Activated CD8-positive, alpha-beta memory T cell treated with anti-CD3 and anti-CD28 coated beads for 36 hours (primary cell): ENCODE results near the gene REM2. TPM values are rescaled to one million over a fixed set of nuclear protein-coding genes. Genes with fewer than 3 reads are reported as not detected.

Experiments used
- CTCF ChIA-PET: fragments of 350-600 bp; sonication (Branson Sonifier 250); formaldehyde crosslinking; loops from one replicate; lab custom pipeline; 2021; ENCODE audit warnings: antibody characterized with exemption; lab: Charles Lee
- POLR2A ChIA-PET: fragments of 350-600 bp; sonication (Branson Sonifier 250); formaldehyde crosslinking; loops from one replicate; lab custom pipeline; 2021; ENCODE audit warnings: antibody characterized with exemption; lab: Charles Lee
- total RNA-seq, 2 experiments: library from RNA; stranded (reverse); gene quantifications; one replicate each; pipeline ENCODE4 v1.2.3, GENCODE V29; 2021

Gene REM2
- total RNA-seq, 2 experiments from 2014 or later: 0.11 TPM; not detected in 1

- ChIA-PET CTCF (interaction anchor here (1.6 to 2.6 kb wide), 2 partner anchors 10 to 12 kb away, joined by 4 to 11 read pairs; no protein-coding TSS in a partner anchor), POLR2A (no interaction called here)
Measured at GRCh38 chr14:22864979-22865378, 18.0 kb upstream of the REM2 start.

- ChIA-PET CTCF (interaction anchor here (0.7 to 1.6 kb wide), 3 partner anchors 13 to 36 kb away, joined by 3 to 4 read pairs (median 3); no protein-coding TSS in a partner anchor), POLR2A (interaction anchor here (0.5 kb wide), 1 partner anchor 1263 kb away, joined by 3 read pairs; no protein-coding TSS in a partner anchor)
Measured at GRCh38 chr14:22865424-22866405, 17.3 kb upstream of the REM2 start.

- ChIA-PET POLR2A (no interaction called here), CTCF (interaction anchor here (1.3 kb wide), 1 partner anchor 35 kb away, joined by 3 read pairs; no protein-coding TSS in a partner anchor)
Measured at GRCh38 chr14:22866874-22867273, 16.1 kb upstream of the REM2 start.

GRCh38 chr14:22870811-22871223, 12.2 kb upstream of the REM2 start:
- POLR2A ChIA-PET: interaction anchor here (0.7 to 1.9 kb wide), 4 partner anchors 12 to 48 kb away, joined by 4 to 7 read pairs (median 7); partner anchors contain the start of genes RBM23 and REM2

GRCh38 chr14:22871224-22872032, 11.6 kb upstream of the REM2 start, which contains the start of gene LRP10:
LRP10 (plus strand) TSS chr14:22871740; CDS start chr14:22872304, 564 bp downstream.
- CTCF ChIA-PET: interaction anchor here (0.7 to 4.0 kb wide), 19 partner anchors 11 to 315 kb away, joined by 3 to 34 read pairs (median 7); partner anchors contain the start of genes AJUBA, MRPL52 and REM2

More at GRCh38 chr14:22870811-22871223, 12.2 kb upstream of the REM2 start:
- CTCF ChIA-PET: interaction anchor here (0.7 to 4.0 kb wide), 10 partner anchors 12 to 300 kb away, joined by 3 to 34 read pairs (median 14); partner anchors contain the start of genes MRPL52 and REM2

GRCh38 chr14:22872033-22872832, 10.8 kb upstream of the REM2 start:
- CTCF ChIA-PET: interaction anchor here (0.7 to 4.0 kb wide), 23 partner anchors 10 to 316 kb away, joined by 3 to 34 read pairs (median 6); partner anchors contain the start of genes AJUBA, MRPL52, OXA1L and PRMT5
- POLR2A ChIA-PET: interaction anchor here (0.5 to 1.9 kb wide), 6 partner anchors 11 to 314 kb away, joined by 3 to 8 read pairs (median 7); partner anchors contain the start of genes RBM23 and REM2

More at GRCh38 chr14:22871224-22872032, 11.6 kb upstream of the REM2 start, which contains the start of gene LRP10:
- POLR2A ChIA-PET: interaction anchor here (0.7 to 1.9 kb wide), 4 partner anchors 12 to 47 kb away, joined by 4 to 7 read pairs (median 7); partner anchors contain the start of genes RBM23 and REM2

- ChIA-PET POLR2A (interaction anchor here (0.5 to 1.2 kb wide), 3 partner anchors 11 to 315 kb away, joined by 3 to 8 read pairs (median 4); no protein-coding TSS in a partner anchor), CTCF (interaction anchor here (0.6 to 4.0 kb wide), 26 partner anchors 10 to 316 kb away, joined by 3 to 34 read pairs (median 5); partner anchors contain the start of genes AJUBA, OXA1L, PRMT5 and RBM23)
Measured at GRCh38 chr14:22872833-22873520, 10.0 kb upstream of the REM2 start.

- POLR2A ChIA-PET: no interaction called here
- CTCF ChIA-PET: interaction anchor here (1.0 kb wide), 2 partner anchors 55 to 305 kb away, joined by 3 read pairs; no protein-coding TSS in a partner anchor
Measured at GRCh38 chr14:22875003-22875747, 7.8 kb upstream of the REM2 start.

- POLR2A ChIA-PET: no interaction called here
- CTCF ChIA-PET: interaction anchor here (1.0 kb wide), 2 partner anchors 55 to 305 kb away, joined by 3 read pairs; no protein-coding TSS in a partner anchor
Measured at GRCh38 chr14:22875748-22876319, 7.2 kb upstream of the REM2 start.

- POLR2A ChIA-PET: no interaction called here
- CTCF ChIA-PET: interaction anchor here (1.6 kb wide), 1 partner anchor 23 kb away, joined by 5 read pairs; no protein-coding TSS in a partner anchor
Measured at GRCh38 chr14:22877000-22877501, 6.0 kb upstream of the REM2 start.

- POLR2A ChIA-PET: interaction anchor here (0.7 kb wide), 1 partner anchor 70 kb away, joined by 3 read pairs; no protein-coding TSS in a partner anchor
- CTCF ChIA-PET: interaction anchor here (1.0 to 1.6 kb wide), 2 partner anchors 22 to 25 kb away, joined by 3 to 5 read pairs; no protein-coding TSS in a partner anchor
Measured at GRCh38 chr14:22878271-22879246, 4.5 kb upstream of the REM2 start.

- ChIA-PET POLR2A (interaction anchor here (2.1 kb wide), 1 partner anchor 11 kb away, joined by 7 read pairs; the partner anchor contains the start of gene LRP10), CTCF (interaction anchor here (2.0 to 4.0 kb wide), 3 partner anchors 10 to 312 kb away, joined by 5 to 34 read pairs (median 12); partner anchors contain the start of gene LRP10)
Measured at GRCh38 chr14:22882064-22882463, 958 bp upstream of the REM2 start.

- ChIA-PET POLR2A (interaction anchor here (2.1 kb wide), 1 partner anchor 11 kb away, joined by 7 read pairs; the partner anchor contains the start of gene LRP10), CTCF (interaction anchor here (0.6 to 4.0 kb wide), 5 partner anchors 11 to 312 kb away, joined by 3 to 34 read pairs (median 5); partner anchors contain the start of gene LRP10)
Measured at GRCh38 chr14:22882529-22883172, 371 bp upstream of the REM2 start.
